KMS-11 (cell line): ENCODE measurements around the gene LEMD3.

Experiments used
- H2AFZ ChIP-seq: fragments of 200-600 bp; sonication (generic); 2 replicates; pipeline ENCODE4 v1.6.1; 2016; ENCODE audit warnings: antibody characterized with exemption, mixed run types, low read depth
- H3K27ac ChIP-seq: fragments of 200-600 bp; sonication (generic); 2 replicates; pipeline ENCODE4 v1.6.1; 2016; ENCODE audit warnings: mild to moderate bottlenecking, mixed run types
- H3K27me3 ChIP-seq: fragments of 200-600 bp; sonication (generic); 2 replicates; pipeline ENCODE4 v1.6.1; 2017; ENCODE audit warnings: mild to moderate bottlenecking, low read depth, mixed run types, moderate library complexity; ENCODE audit not compliant: insufficient read depth
- H3K36me3 ChIP-seq: fragments of 200-600 bp; sonication (generic); 2 replicates; pipeline ENCODE4 v1.6.1; 2017; ENCODE audit warnings: mild to moderate bottlenecking, mixed run types; ENCODE audit not compliant: insufficient read depth
- H3K4me1 ChIP-seq: fragments of 200-600 bp; sonication (generic); 2 replicates; pipeline ENCODE4 v1.6.1; 2016; ENCODE audit warnings: mild to moderate bottlenecking, low read depth, mixed run types; ENCODE audit not compliant: poor library complexity, severe bottlenecking
- H3K4me2 ChIP-seq: fragments of 200-600 bp; sonication (generic); 2 replicates; pipeline ENCODE4 v1.7.0; 2016; ENCODE audit warnings: mild to moderate bottlenecking, mixed run types
- H3K4me3 ChIP-seq: fragments of 200-600 bp; sonication (generic); IDR thresholded peaks from 2 replicates; pipeline ENCODE4 v1.6.1; 2017; ENCODE audit warnings: low read depth, low read length, mixed read lengths; ENCODE audit not compliant: insufficient read depth
- H3K79me2 ChIP-seq: fragments of 200-600 bp; sonication (generic); 2 replicates; pipeline ENCODE4 v1.6.1; 2016; ENCODE audit warnings: low read depth, mixed run types; ENCODE audit not compliant: insufficient read depth
- H3K9ac ChIP-seq: fragments of 200-600 bp; sonication (generic); 2 replicates; pipeline ENCODE4 v1.6.1; 2016; ENCODE audit warnings: mild to moderate bottlenecking, mixed run types
- H4K20me1 ChIP-seq: fragments of 200-600 bp; sonication (generic); 2 replicates; pipeline ENCODE4 v1.6.1; 2016; ENCODE audit warnings: mild to moderate bottlenecking, mixed run types; ENCODE audit not compliant: insufficient read depth
- TF ChIP-seq, protein P1 (sequence below): fragments of 200-600 bp; sonication (generic); conservative IDR thresholded peaks from 2 replicates; pipeline ENCODE4 v1.6.1; 2017; ENCODE audit warnings: low read depth, mild to moderate bottlenecking, antibody characterized with exemption, low read length, moderate library complexity, mixed read lengths

LEMD3 gene

DNA sequence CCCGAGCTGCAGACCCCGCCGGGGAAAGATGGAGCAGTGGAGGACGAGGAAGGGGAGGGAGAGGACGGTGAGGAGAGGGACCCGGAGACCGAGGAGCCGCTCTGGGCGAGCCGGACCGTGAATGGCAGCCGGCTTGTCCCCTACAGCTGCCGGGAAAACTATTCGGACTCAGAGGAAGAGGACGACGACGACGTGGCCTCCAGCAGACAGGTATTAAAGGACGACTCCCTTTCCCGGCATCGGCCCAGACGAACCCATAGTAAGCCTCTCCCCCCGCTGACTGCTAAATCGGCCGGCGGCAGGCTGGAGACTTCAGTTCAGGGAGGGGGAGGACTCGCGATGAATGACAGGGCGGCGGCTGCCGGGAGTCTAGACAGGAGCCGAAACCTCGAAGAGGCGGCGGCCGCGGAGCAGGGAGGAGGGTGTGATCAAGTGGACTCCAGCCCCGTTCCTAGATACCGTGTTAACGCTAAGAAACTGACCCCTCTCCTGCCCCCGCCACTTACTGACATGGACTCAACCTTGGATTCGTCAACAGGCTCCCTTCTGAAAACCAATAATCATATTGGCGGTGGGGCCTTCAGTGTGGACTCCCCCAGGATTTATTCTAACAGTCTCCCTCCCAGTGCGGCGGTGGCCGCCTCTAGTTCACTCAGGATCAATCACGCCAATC is 962 bp downstream of the LEMD3 start:
- TF ChIP-seq, protein P1, sequence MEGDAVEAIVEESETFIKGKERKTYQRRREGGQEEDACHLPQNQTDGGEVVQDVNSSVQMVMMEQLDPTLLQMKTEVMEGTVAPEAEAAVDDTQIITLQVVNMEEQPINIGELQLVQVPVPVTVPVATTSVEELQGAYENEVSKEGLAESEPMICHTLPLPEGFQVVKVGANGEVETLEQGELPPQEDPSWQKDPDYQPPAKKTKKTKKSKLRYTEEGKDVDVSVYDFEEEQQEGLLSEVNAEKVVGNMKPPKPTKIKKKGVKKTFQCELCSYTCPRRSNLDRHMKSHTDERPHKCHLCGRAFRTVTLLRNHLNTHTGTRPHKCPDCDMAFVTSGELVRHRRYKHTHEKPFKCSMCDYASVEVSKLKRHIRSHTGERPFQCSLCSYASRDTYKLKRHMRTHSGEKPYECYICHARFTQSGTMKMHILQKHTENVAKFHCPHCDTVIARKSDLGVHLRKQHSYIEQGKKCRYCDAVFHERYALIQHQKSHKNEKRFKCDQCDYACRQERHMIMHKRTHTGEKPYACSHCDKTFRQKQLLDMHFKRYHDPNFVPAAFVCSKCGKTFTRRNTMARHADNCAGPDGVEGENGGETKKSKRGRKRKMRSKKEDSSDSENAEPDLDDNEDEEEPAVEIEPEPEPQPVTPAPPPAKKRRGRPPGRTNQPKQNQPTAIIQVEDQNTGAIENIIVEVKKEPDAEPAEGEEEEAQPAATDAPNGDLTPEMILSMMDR, result no peak
- H3K4me1 ChIP-seq, result peaks cover 47% of the 10 kb centered on the region
- H3K9ac ChIP-seq, result peak overlapping the region; percentile 96
- H2AFZ ChIP-seq, result peak overlapping the region; percentile 91
- H3K79me2 ChIP-seq, result peaks cover 58% of the 10 kb centered on the region
- no peak overlapping the region for H3K4me3 ChIP-seq
- peaks cover 42% of the 10 kb centered on the region for H4K20me1 ChIP-seq
- no peaks in the 10 kb centered on the region; the same call in 1 of the 2 replicates for H3K36me3 ChIP-seq
- no peaks in the 10 kb centered on the region for H3K27me3 ChIP-seq
- H3K4me2 ChIP-seq, result peak overlapping the region; percentile 66
- peak overlapping the region; percentile 94 for H3K27ac ChIP-seq

GRCh38 chr12:65171073-65171472 is 1.7 kb downstream of the LEMD3 start:
- Histone ChIP-seq H3K36me3 (no peaks in the 10 kb centered on the region; the same call in 1 of the 2 replicates), H3K27me3 (no peaks in the 10 kb centered on the region), H3K27ac (no peak overlapping the region), H2AFZ (no peak overlapping the region), H3K4me2 (peak overlapping the region; percentile 66), H3K4me1 (peaks cover 47% of the 10 kb centered on the region), H3K9ac (peak overlapping the region; percentile 96; the same call in 1 of the 2 replicates), H3K79me2 (peaks cover 65% of the 10 kb centered on the region), H3K4me3 (no peak overlapping the region), H4K20me1 (peaks cover 49% of the 10 kb centered on the region)
- TF ChIP-seq, protein P1, result no peak

DNA sequence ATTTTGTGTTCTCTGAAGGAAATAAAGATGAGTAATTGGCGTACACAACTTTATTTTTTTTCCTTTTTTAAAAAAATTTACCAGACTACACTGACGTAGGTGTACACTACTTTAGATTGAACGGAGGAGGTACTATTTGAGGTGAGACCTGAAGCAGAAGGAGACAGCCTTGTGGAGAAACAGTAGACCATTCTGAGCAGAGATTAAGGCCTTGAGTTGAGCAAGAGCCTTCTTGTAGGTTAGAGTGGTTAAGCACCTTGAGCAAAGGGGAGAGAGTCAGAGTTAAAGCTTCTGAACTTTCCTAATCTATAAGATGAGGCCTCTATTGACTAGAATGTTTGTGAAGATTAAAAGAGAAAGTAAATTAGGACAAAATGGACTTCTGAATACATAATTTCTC is 2.5 kb downstream of the LEMD3 start:
- peak overlapping the region; percentile 66 for H3K4me2 ChIP-seq
- peaks cover 73% of the 10 kb centered on the region for H3K79me2 ChIP-seq
- H3K4me1 ChIP-seq, result peaks cover 47% of the 10 kb centered on the region
- no peak overlapping the region for H3K4me3 ChIP-seq
- TF ChIP-seq, protein P1, result no peak
- no peak overlapping the region for H3K27ac ChIP-seq
- no peaks in the 10 kb centered on the region; the same call in 1 of the 2 replicates for H3K36me3 ChIP-seq
- no peak overlapping the region for H2AFZ ChIP-seq
- no peaks in the 10 kb centered on the region for H3K27me3 ChIP-seq
- H4K20me1 ChIP-seq, result peaks cover 51% of the 10 kb centered on the region
- peak overlapping the region; percentile 96; the same call in 1 of the 2 replicates for H3K9ac ChIP-seq

DNA sequence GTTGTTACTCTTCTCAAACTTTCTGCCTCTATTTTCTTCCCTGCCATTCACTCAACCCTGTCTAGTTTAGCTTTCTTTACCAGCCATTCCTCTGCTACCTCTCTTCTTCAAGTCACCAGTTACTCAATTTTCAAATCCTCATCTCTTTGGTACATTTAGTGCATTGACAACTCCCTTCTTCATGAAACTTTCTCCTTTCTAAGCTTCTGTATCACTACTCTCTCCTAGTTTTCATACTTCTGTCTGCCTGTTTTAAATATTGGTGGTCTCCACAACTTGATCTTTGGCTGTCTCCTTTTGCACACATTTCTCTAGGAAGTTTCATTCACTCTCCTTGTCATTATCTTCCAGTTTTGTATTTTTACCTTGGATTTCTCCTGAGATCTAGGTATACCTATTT is 6.0 kb downstream of the LEMD3 start:
- TF ChIP-seq, protein P1, result no peak
- Histone ChIP-seq H3K4me1 (peaks cover 40% of the 10 kb centered on the region), H3K9ac (no peak overlapping the region), H3K27ac (no peak overlapping the region), H3K4me3 (no peak overlapping the region), H2AFZ (no peak overlapping the region), H3K36me3 (peaks cover 4% of the 10 kb centered on the region; the same call in 1 of the 2 replicates), H4K20me1 (peaks cover 58% of the 10 kb centered on the region), H3K4me2 (no peak overlapping the region), H3K79me2 (peaks cover 91% of the 10 kb centered on the region), H3K27me3 (no peaks in the 10 kb centered on the region)
